ENCODE results near the gene CUBN.

DNA sequence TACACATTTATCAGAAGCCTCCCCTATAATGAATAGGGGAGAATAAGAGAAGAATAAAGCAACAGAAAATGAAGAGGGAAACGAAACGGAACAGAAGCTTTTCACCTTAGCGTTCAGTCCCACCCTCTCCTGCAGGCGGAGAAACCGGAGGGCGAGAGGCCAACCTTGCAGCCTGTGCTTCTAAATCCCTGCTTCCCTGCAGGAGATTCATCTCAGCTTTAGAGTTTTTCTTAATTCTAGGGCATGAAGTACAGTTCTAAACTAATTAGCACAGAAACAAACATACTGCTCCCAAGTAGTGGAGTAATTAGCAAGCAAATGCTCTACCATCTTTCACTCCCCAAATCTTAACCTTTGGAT is 107.2 kb downstream of the CUBN start:
- TF ChIP-seq POLR2A (IDR thresholded peaks at IDR 0.05) (no peak), EP300 (IDR thresholded peaks at IDR 0.05) (no peak)
- TF ChIP-seq, protein P1, sequence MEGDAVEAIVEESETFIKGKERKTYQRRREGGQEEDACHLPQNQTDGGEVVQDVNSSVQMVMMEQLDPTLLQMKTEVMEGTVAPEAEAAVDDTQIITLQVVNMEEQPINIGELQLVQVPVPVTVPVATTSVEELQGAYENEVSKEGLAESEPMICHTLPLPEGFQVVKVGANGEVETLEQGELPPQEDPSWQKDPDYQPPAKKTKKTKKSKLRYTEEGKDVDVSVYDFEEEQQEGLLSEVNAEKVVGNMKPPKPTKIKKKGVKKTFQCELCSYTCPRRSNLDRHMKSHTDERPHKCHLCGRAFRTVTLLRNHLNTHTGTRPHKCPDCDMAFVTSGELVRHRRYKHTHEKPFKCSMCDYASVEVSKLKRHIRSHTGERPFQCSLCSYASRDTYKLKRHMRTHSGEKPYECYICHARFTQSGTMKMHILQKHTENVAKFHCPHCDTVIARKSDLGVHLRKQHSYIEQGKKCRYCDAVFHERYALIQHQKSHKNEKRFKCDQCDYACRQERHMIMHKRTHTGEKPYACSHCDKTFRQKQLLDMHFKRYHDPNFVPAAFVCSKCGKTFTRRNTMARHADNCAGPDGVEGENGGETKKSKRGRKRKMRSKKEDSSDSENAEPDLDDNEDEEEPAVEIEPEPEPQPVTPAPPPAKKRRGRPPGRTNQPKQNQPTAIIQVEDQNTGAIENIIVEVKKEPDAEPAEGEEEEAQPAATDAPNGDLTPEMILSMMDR (IDR thresholded peaks at IDR 0.05), result no peak

Data from tibial nerve (tissue), 4 donors.